Trophoblast cell (in vitro differentiated cells and primary cell): ENCODE measurements around the gene NECTIN2.
"Not testable (repeated sequence)": the region's sequence is repeated elsewhere in the genome, so short reads cannot be mapped to it uniquely, and the experiment has no call there.

ENCODE experiments used
- DNase-seq, 2 donors: peaks; one replicate each; pipeline ENCODE4 v3.0.0-alpha.2; 2016
- H2AFZ ChIP-seq: 2 replicates; pipeline ENCODE4 v1.6.1; 2013; ENCODE audit warnings: low read length, moderate library complexity, mild to moderate bottlenecking; ENCODE audit not compliant: insufficient read depth, poor library complexity
- H2AK5ac ChIP-seq: 2 replicates; pipeline ENCODE4 v1.6.1; 2013; ENCODE audit warnings: mild to moderate bottlenecking, low read length
- H2BK120ac ChIP-seq: 2 replicates; pipeline ENCODE4 v1.6.1; 2013; ENCODE audit warnings: low read length, mild to moderate bottlenecking, moderate library complexity; ENCODE audit not compliant: insufficient read depth, poor library complexity
- H2BK12ac ChIP-seq: 2 replicates; pipeline ENCODE4 v1.6.1; 2013; ENCODE audit warnings: mild to moderate bottlenecking, low read length, moderate library complexity
- H2BK5ac ChIP-seq: 2 replicates; pipeline ENCODE4 v1.6.1; 2013; ENCODE audit warnings: low read length, low read depth, moderate library complexity, mild to moderate bottlenecking; ENCODE audit not compliant: poor library complexity
- H3K14ac ChIP-seq: 2 replicates; pipeline ENCODE4 v1.6.1; 2013; ENCODE audit warnings: mild to moderate bottlenecking, low read length
- H3K18ac ChIP-seq: 2 replicates; pipeline ENCODE4 v1.6.1; 2013; ENCODE audit warnings: mild to moderate bottlenecking, low read length
- H3K23ac ChIP-seq: 2 replicates; pipeline ENCODE4 v1.6.1; 2013; ENCODE audit warnings: low read length
- H3K27ac ChIP-seq: 2 replicates; pipeline ENCODE4 v1.5.1; 2013; ENCODE audit warnings: low read depth, mild to moderate bottlenecking, inconsistent platforms, low read length, moderate library complexity
- H3K27me3 ChIP-seq: 2 replicates; pipeline ENCODE4 v1.6.1; 2013; ENCODE audit warnings: inconsistent platforms, mild to moderate bottlenecking, low read length, moderate library complexity; ENCODE audit not compliant: insufficient read depth
- H3K36me3 ChIP-seq, 2 experiments: 1 replicate in 1 of 2; 2 replicates in 1 of 2; pipeline ENCODE4 v1.6.1; 2013; ENCODE audit warnings: low read length in 2 of 2, mild to moderate bottlenecking in 2 of 2, moderate library complexity in 1 of 2; ENCODE audit not compliant: insufficient read depth in 2 of 2, control insufficient read depth in 1 of 2
- H3K4ac ChIP-seq: 2 replicates; pipeline ENCODE4 v1.6.1; 2013; ENCODE audit warnings: low read depth, mild to moderate bottlenecking, low read length, moderate library complexity
- H3K4me1 ChIP-seq, 2 experiments: 1 replicate in 1 of 2; 2 replicates in 1 of 2; pipeline ENCODE4 v1.6.1; 2013; ENCODE audit warnings: low read length in 2 of 2, mild to moderate bottlenecking in 2 of 2, moderate library complexity in 1 of 2; ENCODE audit not compliant: insufficient read depth in 2 of 2, control insufficient read depth in 1 of 2
- H3K4me2 ChIP-seq: 2 replicates; pipeline ENCODE4 v1.6.1; 2013; ENCODE audit warnings: inconsistent platforms, mild to moderate bottlenecking, low read length, moderate library complexity
- H3K4me3 ChIP-seq: 2 replicates; pipeline ENCODE4 v1.5.1; 2013; ENCODE audit warnings: mild to moderate bottlenecking, low read depth, low read length, inconsistent platforms
- H3K79me1 ChIP-seq: one replicate; pipeline ENCODE4 v1.6.1; 2013; ENCODE audit warnings: low read length
- H3K79me2 ChIP-seq: 2 replicates; pipeline ENCODE4 v1.6.1; 2013; ENCODE audit warnings: low read length, mild to moderate bottlenecking; ENCODE audit not compliant: control insufficient read depth, insufficient read depth, poor library complexity
- H3K9ac ChIP-seq: 2 replicates; pipeline ENCODE4 v1.6.1; 2013; ENCODE audit warnings: mild to moderate bottlenecking, low read length
- H3K9me3 ChIP-seq: 2 replicates; pipeline ENCODE4 v1.6.1; 2013; ENCODE audit warnings: low read depth, mild to moderate bottlenecking, control low read depth, inconsistent platforms, low read length; ENCODE audit not compliant: insufficient read depth
- H4K12ac ChIP-seq: 2 replicates; pipeline ENCODE4 v1.6.1; 2013; ENCODE audit warnings: low read depth, mild to moderate bottlenecking, low read length, moderate library complexity
- H4K8ac ChIP-seq: 2 replicates; pipeline ENCODE4 v1.6.1; 2013; ENCODE audit warnings: low read depth, mild to moderate bottlenecking, low read length, moderate library complexity
- H4K91ac ChIP-seq: one replicate; pipeline ENCODE4 v1.6.1; 2013; ENCODE audit warnings: low read depth, mild to moderate bottlenecking, low read length, moderate library complexity
- WGBS: extraction: QIAGEN DNeasy Blood & Tissue Kit; methylation state at CpG from one replicate; pipeline ENCODE4 v1.1.7; 2013; ENCODE audit warnings: missing lambda C conversion rate; ENCODE audit not compliant: insufficient read length, insufficient coverage; ENCODE audit errors: extremely low coverage; 5-methylcytosine and 5-hydroxymethylcytosine counted together

NECTIN2 gene

DNA sequence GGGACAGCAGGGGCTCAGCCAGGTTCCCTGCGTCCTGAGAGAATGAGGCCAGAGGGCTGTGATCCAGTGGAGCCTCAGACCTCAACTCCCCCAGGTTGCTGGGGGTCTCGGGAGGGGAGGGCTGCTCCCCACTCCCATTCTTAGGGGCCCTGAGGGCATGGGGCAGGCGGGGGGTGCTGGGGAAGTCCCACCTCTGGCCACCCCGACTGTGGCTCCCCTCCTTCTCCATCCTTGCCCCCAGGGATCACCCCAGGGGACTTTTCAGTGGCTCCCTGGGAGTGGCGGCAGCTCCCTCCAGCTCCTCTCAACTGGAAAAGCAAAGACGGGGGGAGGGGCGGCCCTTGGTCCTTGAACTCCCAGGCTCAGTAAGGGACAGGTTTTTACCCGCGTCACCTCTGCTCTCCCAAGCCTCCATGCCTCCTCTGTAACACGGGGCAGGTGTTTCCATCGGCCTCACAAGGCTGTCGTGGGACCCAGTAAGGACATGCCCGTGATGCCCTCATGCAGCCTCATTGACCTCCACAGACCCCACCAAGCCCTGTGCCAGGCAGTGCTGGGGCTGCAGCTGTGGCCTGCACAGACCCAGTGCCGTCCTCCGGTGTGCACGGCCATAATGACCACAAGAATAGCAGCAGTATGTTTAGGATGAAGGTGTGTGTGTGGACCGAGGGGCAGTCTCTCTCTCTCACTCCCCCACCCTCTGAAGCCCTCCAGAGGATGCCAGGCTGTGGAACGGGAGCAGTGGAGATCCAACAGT is 33.4 kb downstream of the NECTIN2 start:
- Histone ChIP-seq H3K27ac (peak overlapping the region; percentile 51), H3K9ac (no peak overlapping the region), H3K36me3 (peaks cover 59 to 62% of the 10 kb centered on the region in 2 experiments), H3K79me1 (peaks cover 31% of the 10 kb centered on the region), H2BK12ac (peak overlapping the region; percentile 58), H3K9me3 (no peaks in the 10 kb centered on the region), H4K91ac (peak overlapping the region; percentile 88), H4K12ac (no peak overlapping the region), H2BK120ac (peak overlapping the region; percentile 85), H3K4me1 (peaks cover 64 to 75% of the 10 kb centered on the region in 2 experiments), H4K8ac (peak overlapping the region; percentile 72), H3K18ac (peak overlapping the region; percentile 90), H3K79me2 (peaks cover 8% of the 10 kb centered on the region), H2AFZ (no peak overlapping the region), H3K4me2 (no peak overlapping the region), H2BK5ac (peak overlapping the region; percentile 60), H2AK5ac (peak overlapping the region; percentile 60), H3K14ac (peak overlapping the region; percentile 71), H3K27me3 (no peaks in the 10 kb centered on the region), H3K4ac (peak overlapping the region; percentile 77), H3K4me3 (no peak overlapping the region), H3K23ac (no peak overlapping the region)
- WGBS = no CpG with 5 or more reads among the region's 18 CpGs
- DNase-seq = no peak

DNA sequence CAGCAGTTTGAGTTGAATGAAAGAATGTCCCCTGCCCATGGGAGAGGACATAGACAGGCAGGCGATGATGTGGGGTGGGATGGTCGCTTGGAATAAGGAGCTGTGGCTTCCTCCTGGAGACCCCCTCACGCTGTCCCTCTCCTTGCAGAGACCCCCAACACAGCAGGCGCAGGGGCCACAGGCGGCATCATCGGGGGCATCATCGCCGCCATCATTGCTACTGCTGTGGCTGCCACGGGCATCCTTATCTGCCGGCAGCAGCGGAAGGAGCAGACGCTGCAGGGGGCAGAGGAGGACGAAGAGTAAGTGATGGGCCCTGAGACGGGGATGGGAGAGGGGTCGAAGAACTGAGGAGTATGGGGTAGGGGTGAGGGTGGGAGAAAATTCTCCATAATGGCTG is 36.0 kb downstream of the NECTIN2 start:
- H3K36me3 ChIP-seq = peaks cover 57 to 63% of the 10 kb centered on the region in 2 experiments
- peak overlapping the region; percentile 39 for H2AK5ac ChIP-seq
- no peak overlapping the region for H3K4ac ChIP-seq
- no peak overlapping the region for H4K91ac ChIP-seq
- H3K18ac ChIP-seq = peak overlapping the region; percentile 14
- H3K23ac ChIP-seq = no peak overlapping the region
- no peak overlapping the region for H4K8ac ChIP-seq
- no peaks in the 10 kb centered on the region for H3K9me3 ChIP-seq
- DNase-seq = no peak
- H3K79me1 ChIP-seq = peaks cover 25% of the 10 kb centered on the region
- H3K4me3 ChIP-seq = no peak overlapping the region
- H3K27me3 ChIP-seq = no peaks in the 10 kb centered on the region
- no peak overlapping the region for H2BK120ac ChIP-seq
- no peak overlapping the region for H3K27ac ChIP-seq
- peak overlapping the region; percentile 28 for H2BK5ac ChIP-seq
- no peak overlapping the region for H2AFZ ChIP-seq
- no peak overlapping the region for H4K12ac ChIP-seq
- no peak overlapping the region for H3K14ac ChIP-seq
- H3K4me1 ChIP-seq = peaks cover 57 to 63% of the 10 kb centered on the region in 2 experiments
- H3K79me2 ChIP-seq = peaks cover 8% of the 10 kb centered on the region
- no peak overlapping the region for H3K9ac ChIP-seq
- H3K4me2 ChIP-seq = no peak overlapping the region
- H2BK12ac ChIP-seq = peak overlapping the region; percentile 75
- no CpG with 5 or more reads among the region's 15 CpGs for WGBS

DNA sequence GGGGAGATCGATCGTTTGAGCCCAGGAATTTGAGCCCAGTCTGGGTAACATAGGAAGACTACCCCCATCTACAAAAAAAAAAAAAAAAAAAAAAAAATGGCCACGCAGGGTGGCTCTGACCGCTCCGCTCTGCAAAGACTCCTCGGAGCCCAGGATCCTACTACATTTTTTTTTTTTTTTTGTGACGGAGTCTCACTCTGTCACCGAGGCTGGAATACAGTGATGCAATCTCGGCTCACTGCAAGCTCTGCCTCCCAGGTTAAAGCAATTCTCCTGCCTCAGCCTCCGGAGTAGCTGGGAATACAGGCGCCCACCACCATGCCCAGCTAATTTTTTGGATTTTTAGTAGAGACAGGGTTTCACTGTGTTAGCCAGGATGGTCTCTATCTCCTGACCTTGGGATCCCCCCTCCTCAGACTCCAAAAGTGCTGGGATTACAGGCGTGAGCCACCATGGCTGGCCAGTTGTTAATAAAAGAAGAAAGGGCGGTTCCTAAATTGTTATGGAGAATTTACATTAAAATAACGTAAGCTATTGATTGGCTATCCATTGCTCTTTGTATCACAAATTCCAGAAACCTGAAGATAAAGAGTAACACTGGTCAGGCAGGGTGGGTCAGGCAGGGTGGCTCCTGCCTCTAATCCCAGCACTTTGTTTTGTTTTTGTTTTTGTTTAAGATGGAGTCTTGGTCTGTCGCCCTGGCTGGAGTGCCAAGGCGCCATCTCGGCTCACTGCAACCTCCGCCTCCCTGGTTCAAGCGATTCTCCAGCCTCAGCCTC is 36.7 kb downstream of the NECTIN2 start:
- H3K4ac ChIP-seq, H2BK12ac ChIP-seq, H3K9ac ChIP-seq, H4K91ac ChIP-seq, H3K4me2 ChIP-seq, H4K8ac ChIP-seq, H2AFZ ChIP-seq, H3K4me3 ChIP-seq, H3K18ac ChIP-seq, H3K14ac ChIP-seq, H2BK120ac ChIP-seq, H3K27me3 ChIP-seq, H3K9me3 ChIP-seq, H3K79me2 ChIP-seq, H4K12ac ChIP-seq, H2AK5ac ChIP-seq, H3K23ac ChIP-seq, H2BK5ac ChIP-seq: not testable (repeated sequence)
- no CpG with 5 or more reads among the region's 19 CpGs for WGBS
- Histone ChIP-seq H3K4me1 (peaks cover 49 to 56% of the 10 kb centered on the region in 2 experiments), H3K27ac (peak overlapping the region; percentile 20), H3K79me1 (peaks cover 25% of the 10 kb centered on the region), H3K36me3 (peaks cover 55 to 61% of the 10 kb centered on the region in 2 experiments)
- peak; percentile 24 to 67 for DNase-seq

DNA sequence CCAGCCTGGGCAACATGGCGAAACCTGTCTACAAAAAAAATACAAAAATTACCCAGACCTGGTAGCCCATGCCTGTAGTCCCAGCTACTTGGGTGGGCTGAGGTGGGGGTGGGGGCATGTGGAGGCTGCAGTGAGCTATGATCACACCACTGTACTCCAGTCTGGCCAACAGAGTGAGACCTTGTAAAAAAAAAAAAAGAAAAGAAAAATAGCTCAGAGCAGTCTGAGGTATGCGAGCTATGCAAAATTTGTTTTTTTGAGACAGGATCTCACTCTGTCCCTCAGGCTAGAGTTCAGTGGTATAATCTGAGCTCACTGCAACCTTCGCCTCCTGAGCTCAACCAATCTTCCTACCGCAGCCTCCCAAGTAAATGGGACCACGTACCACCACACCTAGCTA is 37.8 kb downstream of the NECTIN2 start:
- Histone ChIP-seq H3K27me3 (no peaks in the 10 kb centered on the region), H3K36me3 (peaks cover 59 to 60% of the 10 kb centered on the region in 2 experiments), H4K12ac (no peak overlapping the region), H2BK12ac (no peak overlapping the region), H2BK120ac (no peak overlapping the region), H3K9ac (no peak overlapping the region), H3K79me1 (peaks cover 16% of the 10 kb centered on the region), H3K4me2 (no peak overlapping the region), H3K14ac (no peak overlapping the region), H3K4me3 (no peak overlapping the region), H3K18ac (no peak overlapping the region), H4K8ac (no peak overlapping the region), H3K27ac (peak overlapping the region; percentile 22), H3K4me1 (peaks cover 38 to 45% of the 10 kb centered on the region in 2 experiments), H2AK5ac (no peak overlapping the region), H3K79me2 (peaks cover 3% of the 10 kb centered on the region), H4K91ac (peak overlapping the region; percentile 68), H2AFZ (no peak overlapping the region), H3K23ac (no peak overlapping the region), H3K4ac (no peak overlapping the region), H2BK5ac (no peak overlapping the region), H3K9me3 (no peaks in the 10 kb centered on the region)
- no CpG with 5 or more reads among the region's 5 CpGs for WGBS
- DNase-seq = peak; percentile 46 to 84
